Dendritic cell treated with granulocyte-macrophage colony-stimulating factor and Interleukin-4, amounts not matched to agents 40 ng/mL and 50 ng/mL, for 4 days (primary cell): ENCODE data around the gene CLUH.

ENCODE experiments used
- H3K27ac Mint-ChIP-seq: one replicate; pipeline ENCODE4 v1.8.0; 2022; ENCODE audit warnings: mild to moderate bottlenecking, mixed read lengths
- H3K27me3 Mint-ChIP-seq: one replicate; pipeline ENCODE4 v1.8.0; 2022; ENCODE audit warnings: mild to moderate bottlenecking, mixed read lengths
- H3K36me3 Mint-ChIP-seq: one replicate; pipeline ENCODE4 v1.8.0; 2022; ENCODE audit warnings: low read depth, mixed read lengths
- H3K4me1 Mint-ChIP-seq: one replicate; pipeline ENCODE4 v1.8.0; 2022; ENCODE audit warnings: low read depth, mixed read lengths
- H3K4me3 Mint-ChIP-seq: one replicate; pipeline ENCODE4 v1.8.0; 2022; ENCODE audit warnings: mild to moderate bottlenecking, moderate library complexity, mixed read lengths
- H3K9me3 Mint-ChIP-seq: one replicate; pipeline ENCODE4 v1.8.0; 2022; ENCODE audit warnings: mixed read lengths
- intact Hi-C: fragments of 100-400 bp; cut with micrococcal nuclease; formaldehyde crosslinking; loops from one replicate; pipeline ENCODE4 v1.15.0; 2022

CLUH gene

GRCh38 chr17:2711608-2712299 lies at the start of gene CLUH:
Gene CLUH, minus strand, starts transcription at chr17:2711764. Its CDS starts 103 bp downstream, at chr17:2711661.
- Mint-ChIP-seq H3K4me3 (peak within 1 kb of the TSS; percentile 86), H3K9me3 (no peaks in the 10 kb centered on the region), H3K27ac (peak within 1 kb of the TSS; percentile 95), H3K36me3 (peaks cover 39% of the 10 kb centered on the region), H3K27me3 (no peaks in the 10 kb centered on the region), H3K4me1 (peaks cover 70% of the 10 kb centered on the region)
- intact Hi-C loops, result loop anchor here (1.0 kb wide), 1 partner anchor 117 kb away; no protein-coding TSS in a partner anchor

GRCh38 chr17:2758870-2759269 lies 47.3 kb upstream of the CLUH start:
- Mint-ChIP-seq H3K4me1 (peaks cover 5% of the 10 kb centered on the region), H3K27me3 (peaks cover 79% of the 10 kb centered on the region), H3K36me3 (no peaks in the 10 kb centered on the region), H3K9me3 (no peaks in the 10 kb centered on the region), H3K4me3 (no peak overlapping the region), H3K27ac (no peak overlapping the region)
- intact Hi-C loops, result no loop called here

- peaks cover 85% of the 10 kb centered on the region for H3K27me3 Mint-ChIP-seq
- peak overlapping the region; percentile 68 for H3K4me3 Mint-ChIP-seq
Observed at GRCh38 chr17:2755891-2756724, 44.5 kb upstream of the CLUH start.

GRCh38 chr17:2751491-2751890 lies 39.9 kb upstream of the CLUH start:
- Mint-ChIP-seq H3K4me1 (peaks cover 5% of the 10 kb centered on the region), H3K36me3 (no peaks in the 10 kb centered on the region), H3K27ac (no peak overlapping the region), H3K9me3 (no peaks in the 10 kb centered on the region), H3K4me3 (no peak overlapping the region), H3K27me3 (peaks cover 77% of the 10 kb centered on the region)
- intact Hi-C loops, result no loop called here

More at GRCh38 chr17:2755891-2756724, 44.5 kb upstream of the CLUH start:
- Mint-ChIP-seq H3K9me3 (no peaks in the 10 kb centered on the region), H3K4me1 (peaks cover 5% of the 10 kb centered on the region), H3K27ac (no peak overlapping the region), H3K36me3 (no peaks in the 10 kb centered on the region)
- intact Hi-C loops, result no loop called here

GRCh38 chr17:2750721-2751120 lies 39.2 kb upstream of the CLUH start:
- Mint-ChIP-seq H3K27me3 (peaks cover 75% of the 10 kb centered on the region), H3K4me3 (no peak overlapping the region), H3K4me1 (no peaks in the 10 kb centered on the region), H3K36me3 (no peaks in the 10 kb centered on the region), H3K27ac (no peak overlapping the region), H3K9me3 (no peaks in the 10 kb centered on the region)
- intact Hi-C loops, result no loop called here

- intact Hi-C loops, result no loop called here
- Mint-ChIP-seq H3K36me3 (no peaks in the 10 kb centered on the region), H3K27me3 (peaks cover 75% of the 10 kb centered on the region), H3K4me3 (no peak overlapping the region), H3K4me1 (no peaks in the 10 kb centered on the region), H3K27ac (no peak overlapping the region), H3K9me3 (no peaks in the 10 kb centered on the region)
Observed at GRCh38 chr17:2749784-2750181, 38.2 kb upstream of the CLUH start.

GRCh38 chr17:2749058-2749783 lies 37.7 kb upstream of the CLUH start, which contains the start of gene CCDC92B:
Gene CCDC92B, minus strand, starts transcription at chr17:2749652. Its CDS starts 14,507 bp downstream, at chr17:2735145.
- H3K4me1 Mint-ChIP-seq, result no peaks in the 10 kb centered on the region
- H3K9me3 Mint-ChIP-seq, result no peaks in the 10 kb centered on the region
- H3K36me3 Mint-ChIP-seq, result no peaks in the 10 kb centered on the region
- no peak within 1 kb of the TSS for H3K27ac Mint-ChIP-seq
- intact Hi-C loops, result no loop called here
- H3K27me3 Mint-ChIP-seq, result peaks cover 74% of the 10 kb centered on the region
- no peak within 1 kb of the TSS for H3K4me3 Mint-ChIP-seq

GRCh38 chr17:2745317-2746037 lies 33.9 kb upstream of the CLUH start:
- H3K4me3 Mint-ChIP-seq, result no peak overlapping the region
- peaks cover 50% of the 10 kb centered on the region for H3K27me3 Mint-ChIP-seq
- no peaks in the 10 kb centered on the region for H3K36me3 Mint-ChIP-seq
- H3K27ac Mint-ChIP-seq, result no peak overlapping the region
- intact Hi-C loops, result no loop called here
- H3K4me1 Mint-ChIP-seq, result no peaks in the 10 kb centered on the region
- H3K9me3 Mint-ChIP-seq, result no peaks in the 10 kb centered on the region

GRCh38 chr17:2737693-2738092 lies 26.1 kb upstream of the CLUH start:
- H3K4me3 Mint-ChIP-seq, result no peak overlapping the region
- no peaks in the 10 kb centered on the region for H3K4me1 Mint-ChIP-seq
- H3K9me3 Mint-ChIP-seq, result no peaks in the 10 kb centered on the region
- no peaks in the 10 kb centered on the region for H3K36me3 Mint-ChIP-seq
- no peak overlapping the region for H3K27ac Mint-ChIP-seq
- intact Hi-C loops, result no loop called here
- H3K27me3 Mint-ChIP-seq, result peaks cover 8% of the 10 kb centered on the region

GRCh38 chr17:2736956-2737355 lies 25.4 kb upstream of the CLUH start:
- peaks cover 10% of the 10 kb centered on the region for H3K27me3 Mint-ChIP-seq
- no peak overlapping the region for H3K4me3 Mint-ChIP-seq
- intact Hi-C loops, result no loop called here
- no peaks in the 10 kb centered on the region for H3K4me1 Mint-ChIP-seq
- no peaks in the 10 kb centered on the region for H3K9me3 Mint-ChIP-seq
- H3K36me3 Mint-ChIP-seq, result no peaks in the 10 kb centered on the region
- no peak overlapping the region for H3K27ac Mint-ChIP-seq

GRCh38 chr17:2735896-2736295 lies 24.3 kb upstream of the CLUH start:
- peaks cover 14% of the 10 kb centered on the region for H3K27me3 Mint-ChIP-seq
- intact Hi-C loops, result no loop called here
- no peaks in the 10 kb centered on the region for H3K4me1 Mint-ChIP-seq
- H3K4me3 Mint-ChIP-seq, result no peak overlapping the region
- no peaks in the 10 kb centered on the region for H3K36me3 Mint-ChIP-seq
- no peaks in the 10 kb centered on the region for H3K9me3 Mint-ChIP-seq
- no peak overlapping the region for H3K27ac Mint-ChIP-seq

- no peaks in the 10 kb centered on the region for H3K9me3 Mint-ChIP-seq
- H3K27me3 Mint-ChIP-seq, result peaks cover 19% of the 10 kb centered on the region
- no peaks in the 10 kb centered on the region for H3K36me3 Mint-ChIP-seq
- H3K4me1 Mint-ChIP-seq, result no peaks in the 10 kb centered on the region
- intact Hi-C loops, result no loop called here
- no peak overlapping the region for H3K4me3 Mint-ChIP-seq
- no peak overlapping the region for H3K27ac Mint-ChIP-seq
Observed at GRCh38 chr17:2734939-2735338, 23.4 kb upstream of the CLUH start.

- H3K9me3 Mint-ChIP-seq, result no peaks in the 10 kb centered on the region
- no peak overlapping the region for H3K4me3 Mint-ChIP-seq
- peaks cover 39% of the 10 kb centered on the region for H3K27me3 Mint-ChIP-seq
- no peak overlapping the region for H3K27ac Mint-ChIP-seq
- no peaks in the 10 kb centered on the region for H3K36me3 Mint-ChIP-seq
- no peaks in the 10 kb centered on the region for H3K4me1 Mint-ChIP-seq
- intact Hi-C loops, result no loop called here
Observed at GRCh38 chr17:2731807-2732206, 20.2 kb upstream of the CLUH start.
